Epithelial cell of esophagus (primary cell): ENCODE results near the gene MRPS35.

Experiments
- DNase-seq: peaks from one replicate; pipeline ENCODE4 v3.0.0; 2010; ENCODE audit warnings: low read depth
- H3K4me3 ChIP-seq: 2 replicates; pipeline ENCODE4 v1.5.1; 2011; ENCODE audit warnings: mild to moderate bottlenecking, low read length, control low read depth
- TF ChIP-seq, protein P1 (sequence below): IDR thresholded peaks from 2 replicates; pipeline ENCODE4 v1.5.1; 2011; ENCODE audit warnings: low read depth, mild to moderate bottlenecking, low read length, control low read depth, inconsistent platforms; ENCODE audit not compliant: insufficient read depth; ENCODE audit errors: missing control alignments

MRPS35 gene

DNA sequence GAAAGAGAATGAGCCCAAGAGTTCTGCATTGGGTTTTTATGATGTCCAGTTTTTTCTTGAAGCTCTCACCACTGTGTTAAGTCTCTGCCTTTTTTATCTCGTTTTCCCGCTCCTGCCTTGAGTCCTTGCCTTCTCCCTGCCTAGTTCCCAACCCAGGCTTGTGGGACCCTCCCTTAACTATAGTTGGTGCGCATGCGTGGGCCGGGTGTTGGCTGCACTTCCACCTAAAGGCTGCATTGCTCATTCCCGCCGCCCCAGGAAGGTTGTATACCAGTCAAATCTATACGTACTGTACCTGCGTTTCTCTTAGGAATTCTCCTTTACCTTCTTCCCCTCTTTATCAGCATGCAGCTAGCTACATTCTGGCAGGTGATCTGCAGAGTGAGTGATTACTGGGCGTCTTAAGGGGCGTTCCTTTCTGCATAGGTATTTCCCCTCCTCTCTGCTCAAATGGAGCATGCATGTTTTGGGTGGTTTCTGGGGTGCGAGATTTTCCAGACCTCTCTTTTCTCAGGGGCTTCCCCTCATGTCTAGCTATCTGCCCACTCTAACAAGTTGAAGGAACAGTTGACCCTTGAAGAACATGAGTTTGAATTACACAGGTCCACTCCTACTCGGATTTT is 21.0 kb upstream of the MRPS35 start:
- no peak for DNase-seq
- TF ChIP-seq, protein P1, sequence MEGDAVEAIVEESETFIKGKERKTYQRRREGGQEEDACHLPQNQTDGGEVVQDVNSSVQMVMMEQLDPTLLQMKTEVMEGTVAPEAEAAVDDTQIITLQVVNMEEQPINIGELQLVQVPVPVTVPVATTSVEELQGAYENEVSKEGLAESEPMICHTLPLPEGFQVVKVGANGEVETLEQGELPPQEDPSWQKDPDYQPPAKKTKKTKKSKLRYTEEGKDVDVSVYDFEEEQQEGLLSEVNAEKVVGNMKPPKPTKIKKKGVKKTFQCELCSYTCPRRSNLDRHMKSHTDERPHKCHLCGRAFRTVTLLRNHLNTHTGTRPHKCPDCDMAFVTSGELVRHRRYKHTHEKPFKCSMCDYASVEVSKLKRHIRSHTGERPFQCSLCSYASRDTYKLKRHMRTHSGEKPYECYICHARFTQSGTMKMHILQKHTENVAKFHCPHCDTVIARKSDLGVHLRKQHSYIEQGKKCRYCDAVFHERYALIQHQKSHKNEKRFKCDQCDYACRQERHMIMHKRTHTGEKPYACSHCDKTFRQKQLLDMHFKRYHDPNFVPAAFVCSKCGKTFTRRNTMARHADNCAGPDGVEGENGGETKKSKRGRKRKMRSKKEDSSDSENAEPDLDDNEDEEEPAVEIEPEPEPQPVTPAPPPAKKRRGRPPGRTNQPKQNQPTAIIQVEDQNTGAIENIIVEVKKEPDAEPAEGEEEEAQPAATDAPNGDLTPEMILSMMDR, result no peak
- no peak overlapping the region for H3K4me3 ChIP-seq

DNA sequence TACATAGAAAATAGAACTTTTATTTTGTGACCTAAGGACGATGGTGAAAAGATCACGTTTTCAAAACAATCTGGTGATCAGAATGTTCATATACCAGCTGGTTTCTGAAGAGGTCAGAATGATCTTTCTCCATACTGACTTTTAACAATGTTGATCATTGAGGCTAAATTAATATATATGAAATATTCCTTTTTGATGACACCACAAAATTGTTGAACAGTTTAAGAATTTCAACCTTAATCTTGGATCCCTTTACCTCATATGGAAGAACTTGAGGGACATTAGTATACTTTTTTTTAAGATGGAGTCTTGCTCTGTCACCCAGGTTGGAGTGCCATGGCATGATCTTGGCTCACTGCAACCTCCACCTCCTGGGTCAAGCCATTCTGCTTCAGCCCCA is 17.2 kb upstream of the MRPS35 start:
- no peak for DNase-seq
- H3K4me3 ChIP-seq, result no peak overlapping the region
- TF ChIP-seq, protein P1, result no peak

DNA sequence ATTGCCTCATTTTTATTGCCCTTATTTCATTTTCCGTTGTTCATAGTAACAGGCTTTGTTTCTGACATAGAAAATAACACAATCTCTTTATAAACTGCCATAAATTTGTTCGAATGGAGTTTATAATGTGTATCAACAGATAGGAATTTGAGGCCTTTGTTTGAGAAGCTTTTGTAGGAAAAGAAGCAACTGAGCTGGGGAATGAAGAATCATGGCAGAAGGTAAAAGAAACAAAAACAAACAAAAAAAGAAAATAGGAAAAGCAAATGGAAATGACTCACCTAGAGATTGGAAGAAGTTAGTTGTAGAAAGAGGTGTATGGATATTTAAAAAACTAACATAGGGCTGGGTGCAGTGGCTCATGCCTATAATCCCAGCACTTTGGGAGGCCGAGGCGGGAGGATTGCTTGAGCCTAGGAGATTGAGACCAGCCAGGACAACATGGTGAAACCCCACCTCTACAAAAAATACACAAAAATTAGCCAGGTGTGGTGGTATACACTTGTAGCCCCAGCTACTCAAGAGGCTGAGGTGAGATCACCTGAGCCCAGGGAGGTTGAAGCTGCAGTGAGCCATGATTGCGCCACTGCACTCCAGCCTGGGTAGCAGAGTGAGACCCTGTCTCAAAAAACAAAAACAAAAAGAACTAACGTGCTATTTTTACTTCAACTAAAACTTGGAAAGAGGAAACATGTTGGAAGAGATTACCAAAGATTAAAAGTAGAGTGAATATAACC is 14.9 kb upstream of the MRPS35 start:
- H3K4me3 ChIP-seq, result no peak overlapping the region
- DNase-seq, result no peak
- TF ChIP-seq, protein P1, result no peak

DNA sequence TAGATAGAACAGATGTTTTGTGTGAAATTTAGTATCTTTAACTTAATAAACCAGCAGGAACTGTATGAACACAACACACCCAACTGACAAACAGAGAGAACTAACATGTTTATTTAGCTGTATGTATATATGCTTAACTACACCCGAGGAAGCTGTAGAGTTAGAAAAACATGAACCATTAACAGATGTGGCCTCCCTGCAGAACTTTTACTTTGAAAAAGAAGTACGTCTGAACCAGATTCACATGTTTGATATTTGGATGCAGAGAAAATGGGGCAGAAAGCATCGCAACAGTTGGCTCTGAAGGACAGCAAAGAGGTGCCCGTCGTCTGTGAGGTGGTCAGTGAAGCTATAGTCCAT is 14.4 kb upstream of the MRPS35 start, which contains the start of gene REP15:
REP15 (plus strand) TSS at position 155 of the 360 bp plus-strand sequence; CDS start at position 271, 116 bp downstream.
- TF ChIP-seq, protein P1, result no peak
- no peak within 1 kb of the TSS for H3K4me3 ChIP-seq
- no peak for DNase-seq

DNA sequence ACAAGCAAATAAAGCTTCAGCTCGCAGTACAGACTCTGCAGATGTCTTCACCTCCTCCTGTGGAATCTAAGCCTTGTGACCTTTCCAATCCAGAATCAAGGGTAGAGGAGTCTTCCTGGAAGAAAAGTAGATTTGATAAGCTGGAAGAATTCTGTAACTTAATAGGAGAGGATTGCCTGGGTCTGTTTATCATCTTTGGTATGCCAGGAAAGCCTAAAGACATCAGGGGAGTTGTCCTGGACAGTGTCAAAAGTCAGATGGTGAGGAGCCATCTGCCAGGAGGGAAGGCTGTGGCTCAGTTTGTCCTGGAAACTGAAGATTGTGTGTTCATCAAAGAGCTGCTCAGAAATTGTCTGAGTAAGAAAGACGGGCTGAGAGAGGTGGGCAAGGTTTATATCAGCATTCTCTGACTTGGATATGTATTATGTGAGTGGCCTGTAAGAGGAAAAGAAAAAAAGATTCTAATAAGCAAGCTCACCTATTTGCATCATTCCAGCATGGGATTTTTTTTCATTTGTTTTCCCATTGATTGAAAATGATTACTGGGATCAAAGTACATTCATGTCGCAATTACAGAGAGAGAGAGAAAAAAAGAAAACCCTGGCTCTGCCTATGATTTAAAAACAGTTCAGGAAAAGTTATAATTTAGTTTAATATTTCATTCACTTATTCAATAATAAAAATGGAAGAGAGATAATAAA is 13.6 kb upstream of the MRPS35 start:
- H3K4me3 ChIP-seq, result no peak overlapping the region
- DNase-seq, result no peak
- TF ChIP-seq, protein P1, result no peak

DNA sequence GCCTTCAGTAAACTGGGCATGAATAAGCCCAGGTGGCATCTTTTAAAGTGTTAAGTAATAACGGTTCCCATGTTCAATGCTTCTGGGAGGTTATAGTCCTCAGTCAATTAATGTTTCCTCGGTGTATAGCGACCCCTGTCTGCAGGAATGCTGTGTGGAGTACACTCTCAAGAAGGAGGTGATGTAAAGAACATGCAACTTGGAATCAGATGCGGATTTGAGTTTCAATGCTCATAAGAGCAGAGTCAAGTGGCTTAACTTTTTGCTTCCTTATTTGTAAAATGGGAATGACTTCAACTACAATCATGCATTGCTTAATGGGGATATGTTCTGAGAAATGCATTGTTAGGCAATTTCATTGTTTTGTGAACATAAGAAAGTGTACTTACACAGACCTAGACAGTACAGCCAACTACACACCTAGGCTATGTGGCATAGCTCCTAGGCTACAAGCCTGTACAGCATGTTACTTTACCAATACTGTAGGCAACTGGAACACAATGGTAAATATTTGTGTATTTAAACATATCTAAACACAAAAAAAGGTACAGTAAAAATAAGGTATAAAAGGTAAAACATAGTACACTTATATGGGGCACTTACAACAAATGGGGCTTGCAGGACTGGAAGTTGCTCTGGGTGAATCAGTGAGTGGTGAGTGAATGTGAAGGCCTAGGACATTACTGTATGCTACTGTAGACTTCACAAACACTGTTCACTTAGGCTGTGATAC is 6.7 kb upstream of the MRPS35 start:
- peak; percentile 92 for DNase-seq
- no peak overlapping the region for H3K4me3 ChIP-seq
- TF ChIP-seq, protein P1, result peak; percentile 95
